IPS-NIHi7 (cell line): ENCODE data around the gene NELFB.

Experiments used
- DNase-seq: peaks from one replicate; pipeline ENCODE4 v3.0.0; 2012; ENCODE audit warnings: mixed read lengths; ENCODE audit errors: extremely low spot score

The NELFB gene

GRCh38 chr9:137314561-137315560 lies 59.7 kb downstream of the NELFB start:
- no peak for DNase-seq

GRCh38 chr9:137315581-137316011 lies 60.5 kb downstream of the NELFB start:
- DNase-seq = no peak

DNA sequence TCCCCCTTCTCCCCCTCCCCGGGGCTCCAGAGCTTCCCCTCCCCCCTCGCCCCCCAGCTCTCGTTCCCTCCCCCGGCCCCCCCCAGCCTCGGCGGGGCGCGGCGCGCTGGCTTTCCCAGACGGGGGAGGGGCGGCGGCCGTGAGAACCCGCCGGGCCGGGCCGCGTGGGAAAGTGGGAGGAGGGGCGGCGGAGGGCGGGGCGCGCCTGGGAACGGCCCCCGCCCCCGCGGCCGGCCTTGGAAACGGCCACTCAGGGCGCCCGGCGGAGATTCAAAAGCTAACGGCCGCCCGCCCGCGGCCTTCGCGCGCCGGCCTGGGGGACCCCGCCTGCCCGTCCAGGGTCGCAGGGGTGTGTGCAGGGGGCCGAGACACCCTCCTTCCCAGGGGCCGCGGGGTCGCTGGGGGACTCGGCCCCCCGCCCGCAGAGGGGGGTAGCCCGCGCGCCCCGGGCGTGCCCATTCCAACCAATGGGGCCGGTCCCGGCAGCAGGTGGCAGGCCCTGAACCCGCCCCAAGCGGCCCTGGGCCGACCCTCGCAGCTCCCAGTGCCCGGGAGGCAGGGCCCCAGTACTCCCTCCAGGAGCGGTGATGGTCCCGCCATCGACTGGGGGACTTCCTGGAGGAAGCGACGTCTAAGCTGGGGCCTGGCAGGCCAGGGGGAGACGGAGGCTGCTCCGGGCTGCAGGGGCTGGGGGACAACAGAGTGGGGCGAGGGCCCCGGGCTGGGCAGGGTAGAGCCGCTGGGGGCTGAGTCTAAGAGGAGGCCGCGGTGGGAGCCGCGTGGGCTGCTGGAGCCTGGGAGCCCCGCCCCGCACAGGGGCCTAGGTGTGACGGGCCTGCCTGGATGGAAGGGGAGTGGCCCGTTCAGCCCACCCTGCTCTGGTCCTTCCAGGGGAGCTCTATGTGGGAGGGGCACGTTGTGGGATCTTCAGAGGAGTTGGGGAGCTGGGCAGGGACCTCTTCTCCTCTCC lies 61.2 kb downstream of the NELFB start:
- DNase-seq = peak; percentile 82

GRCh38 chr9:137317021-137317717 lies 62.0 kb downstream of the NELFB start:
- DNase-seq = no peak

- no peak for DNase-seq
Measured at GRCh38 chr9:137317718-137318511, 62.8 kb downstream of the NELFB start.

- DNase-seq = no peak
Measured at GRCh38 chr9:137318602-137319001, 63.5 kb downstream of the NELFB start.

- peak; percentile 79 for DNase-seq
Measured at GRCh38 chr9:137319011-137319738, 64.0 kb downstream of the NELFB start.

DNA sequence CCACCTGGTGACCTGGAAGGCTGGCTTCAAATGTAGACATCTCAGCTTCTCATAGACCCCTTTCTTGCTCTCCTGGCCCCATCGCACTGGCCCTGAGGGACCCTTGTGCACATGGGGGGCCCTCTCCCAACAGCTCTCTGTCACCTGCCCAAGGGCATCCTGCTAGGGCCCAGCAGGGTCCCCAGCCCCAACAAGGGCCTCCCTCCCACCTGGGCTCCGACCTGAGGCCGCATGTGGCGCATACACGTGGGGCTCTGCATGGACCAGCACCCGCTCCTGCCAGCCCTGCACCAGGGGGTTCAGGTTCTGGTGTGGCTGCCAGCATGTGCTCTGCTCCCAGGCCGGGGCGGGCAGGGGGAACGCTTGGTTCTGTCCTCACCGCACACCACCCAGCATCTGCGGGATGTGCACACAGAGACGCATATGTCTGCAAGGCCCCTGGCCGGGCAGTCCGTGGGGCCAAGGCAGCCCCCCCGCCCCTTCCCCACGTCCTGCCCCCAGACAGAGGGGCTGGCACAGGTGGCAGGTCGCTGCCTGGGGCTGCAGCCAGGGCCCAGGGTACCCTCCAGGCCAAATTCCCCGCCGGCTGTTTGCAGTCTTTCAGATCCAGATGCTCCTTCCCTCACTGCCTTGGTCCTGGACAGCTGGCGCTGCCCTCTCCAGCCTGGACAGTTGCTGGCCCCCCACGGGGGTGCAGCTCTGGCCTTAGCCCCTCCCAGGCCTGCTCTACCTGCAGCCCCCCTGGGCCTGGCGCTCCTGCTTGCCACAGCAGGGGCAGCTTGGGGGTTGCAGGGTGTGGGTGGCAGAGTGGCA lies 64.8 kb downstream of the NELFB start:
- no peak for DNase-seq

GRCh38 chr9:137320555-137321384 lies 65.6 kb downstream of the NELFB start:
- DNase-seq = no peak

GRCh38 chr9:137321726-137322361 lies 66.7 kb downstream of the NELFB start:
- peak; percentile 9 for DNase-seq
